Measurements from ENCODE around the gene SUGCT.
"Not testable (repeated sequence)": the region's sequence is repeated elsewhere in the genome, so short reads cannot be mapped to it uniquely, and the experiment has no call there.

Gene SUGCT

DNA sequence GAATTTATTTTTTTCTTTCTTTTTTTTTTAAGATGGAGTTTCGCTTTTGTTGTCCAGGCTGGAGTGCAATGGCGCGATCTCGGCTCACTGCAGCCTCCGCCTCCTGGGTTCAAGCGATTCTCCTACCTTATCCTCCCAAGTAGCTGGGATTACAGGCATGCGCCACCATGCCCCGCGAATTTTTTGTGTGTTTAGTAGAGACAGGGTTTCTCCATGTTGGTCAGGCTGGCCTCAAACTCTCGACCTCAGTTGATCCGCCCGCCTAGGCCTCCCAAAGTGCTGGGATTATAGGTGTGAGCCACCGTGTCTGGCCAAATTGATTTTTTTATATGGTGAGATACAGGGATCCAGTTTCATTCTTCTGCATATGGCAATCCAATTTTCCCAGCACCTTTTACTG is 5.1 kb downstream of the SUGCT start:
- not testable (repeated sequence) for DNase-seq (ENCODE audit: low read depth)

DNA sequence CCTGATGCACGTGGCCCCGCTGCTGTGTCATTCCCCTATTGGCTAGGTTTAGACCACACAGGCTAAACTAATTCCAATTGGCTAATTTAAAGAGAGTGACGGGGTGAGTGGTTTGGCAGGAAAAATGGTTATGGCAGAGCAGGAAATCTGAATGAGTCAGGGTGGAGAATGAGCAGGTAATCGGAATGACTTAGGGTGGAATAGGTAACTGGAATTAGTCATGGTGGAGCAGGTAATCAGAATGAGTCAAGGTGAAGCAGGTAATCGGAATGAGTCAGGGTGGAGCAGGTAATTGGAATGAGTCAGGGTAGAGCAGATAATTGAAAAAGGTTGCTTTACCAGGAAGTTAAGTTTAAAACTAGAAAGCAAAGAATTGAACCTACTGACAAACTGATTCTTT is 7.1 kb downstream of the SUGCT start:
- not testable (repeated sequence) for DNase-seq (ENCODE audit: low read depth)

DNA sequence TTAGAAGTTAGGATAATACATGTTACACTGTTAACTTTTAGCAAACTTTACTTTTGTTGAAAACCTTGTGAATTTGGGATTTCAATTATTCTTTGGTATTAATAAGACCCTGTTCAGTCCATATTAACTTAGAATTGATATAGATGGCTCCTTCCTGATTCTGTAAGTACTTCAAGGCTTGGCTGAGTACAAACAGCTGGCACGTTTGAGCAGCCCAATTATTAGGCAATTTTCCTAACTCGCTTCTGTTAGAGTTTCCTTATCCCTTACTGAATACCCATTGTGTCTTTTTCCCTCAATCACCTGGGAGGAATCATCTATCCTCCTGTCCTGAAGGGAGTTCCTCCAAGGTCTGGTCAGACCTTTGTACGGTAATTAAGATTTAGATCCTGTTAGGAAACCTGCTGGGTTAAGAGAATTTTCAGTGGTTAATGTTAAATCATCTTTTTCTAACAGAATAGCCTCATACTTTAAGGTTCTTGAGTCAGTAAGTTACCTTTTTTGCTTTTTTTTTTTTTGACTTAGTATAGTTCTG is 10.9 kb downstream of the SUGCT start:
- not testable (repeated sequence) for DNase-seq (ENCODE audit: low read depth)

DNA sequence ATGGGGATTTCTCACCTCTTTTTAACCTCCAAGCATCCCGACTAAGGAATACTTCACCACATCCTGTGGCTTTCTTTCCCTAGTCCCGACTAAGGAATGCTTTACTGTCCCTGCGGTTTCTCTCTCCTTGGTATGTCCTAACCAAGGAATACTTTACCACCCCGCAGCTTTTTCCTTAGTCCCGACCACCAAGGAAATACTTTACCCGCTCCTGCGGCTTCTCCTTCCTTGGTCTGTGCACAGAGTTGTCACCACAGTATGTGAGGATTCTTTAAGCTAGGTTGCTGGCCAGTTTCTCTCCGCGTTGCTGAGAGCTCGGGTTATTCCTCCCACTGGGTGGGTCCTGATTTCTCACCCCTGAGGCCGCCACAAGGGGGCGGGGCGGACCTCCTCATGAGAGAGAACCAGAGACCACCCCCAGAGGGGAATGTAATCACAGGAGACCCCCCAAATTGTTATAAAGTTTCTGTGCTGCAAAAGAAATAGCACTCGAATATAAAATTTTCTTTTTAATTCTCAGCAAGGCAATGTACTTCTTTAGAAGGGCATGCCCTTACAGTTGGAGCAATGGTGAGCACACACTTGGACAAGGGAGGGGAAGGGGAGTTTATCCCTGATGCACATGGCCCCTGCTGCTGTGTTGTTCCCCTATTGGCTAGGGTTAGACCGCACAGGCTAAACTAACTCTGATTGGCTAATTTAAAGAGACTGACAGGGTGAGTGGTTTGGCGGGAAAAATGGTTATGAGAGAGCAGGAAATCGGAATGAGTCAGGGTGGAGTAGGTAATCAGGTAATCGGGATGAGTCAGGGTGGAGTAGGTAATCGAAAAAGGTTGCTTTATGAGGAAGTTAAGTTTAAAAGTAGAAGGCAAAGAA is 12.8 kb downstream of the SUGCT start:
- DNase-seq (ENCODE audit: low read depth), result no peak

DNA sequence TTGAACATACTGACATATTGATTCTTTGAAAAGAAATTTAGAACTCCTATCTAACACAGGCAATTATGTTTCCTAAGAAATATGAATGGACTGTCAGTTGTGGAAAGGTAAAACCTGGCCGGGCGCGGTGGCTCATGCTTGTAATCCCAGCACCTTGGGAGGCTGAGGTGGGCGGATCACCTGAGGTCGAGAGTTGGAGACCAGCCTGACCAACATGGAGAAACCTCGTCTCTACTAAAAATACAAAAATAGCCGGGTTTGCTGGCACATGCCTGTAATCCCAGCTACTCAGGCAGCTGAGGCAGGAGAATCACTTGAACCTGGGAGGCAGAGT is 13.4 kb downstream of the SUGCT start:
- DNase-seq (ENCODE audit: low read depth), result not testable (repeated sequence)

DNA sequence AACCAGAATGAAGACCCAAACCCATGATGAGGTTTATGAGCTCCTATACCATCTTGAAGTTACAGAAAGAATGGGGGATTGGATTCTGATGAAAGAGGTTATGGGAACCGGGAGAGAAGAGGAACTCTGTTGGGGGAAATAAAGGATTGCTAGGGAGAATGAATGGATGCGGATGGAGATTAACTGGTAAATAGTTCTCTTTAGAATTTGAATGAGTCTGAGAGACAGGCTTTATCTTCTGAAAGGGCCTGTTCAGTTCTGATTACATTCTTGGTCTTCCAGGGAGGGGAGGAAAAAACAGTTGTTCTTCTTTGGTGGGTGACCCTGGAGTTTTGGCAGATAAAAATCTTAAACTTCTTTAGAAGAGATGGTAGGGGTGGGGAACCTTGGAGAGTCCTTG is 13.9 kb downstream of the SUGCT start:
- DNase-seq (ENCODE audit: low read depth), result no peak

DNA sequence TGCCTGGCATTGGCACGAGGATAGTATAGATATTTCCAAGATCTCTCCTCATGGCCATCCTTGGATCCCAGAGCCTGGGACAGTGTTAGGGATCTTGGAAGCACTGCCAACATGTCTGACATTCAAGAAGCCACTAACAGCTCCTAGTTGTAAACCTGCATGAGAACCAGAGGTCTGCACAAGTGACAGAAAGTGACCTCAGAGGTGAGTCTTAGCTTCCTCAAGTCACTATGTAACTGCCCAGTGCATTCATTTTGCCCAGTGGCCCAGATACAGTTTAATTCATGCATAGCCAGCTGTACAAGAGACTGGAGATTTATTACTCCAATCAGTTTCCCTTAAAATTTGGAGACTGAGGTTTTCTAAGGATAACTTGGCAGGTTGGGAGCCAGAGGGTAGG is 16.7 kb downstream of the SUGCT start:
- no peak for DNase-seq (ENCODE audit: low read depth)

DNA sequence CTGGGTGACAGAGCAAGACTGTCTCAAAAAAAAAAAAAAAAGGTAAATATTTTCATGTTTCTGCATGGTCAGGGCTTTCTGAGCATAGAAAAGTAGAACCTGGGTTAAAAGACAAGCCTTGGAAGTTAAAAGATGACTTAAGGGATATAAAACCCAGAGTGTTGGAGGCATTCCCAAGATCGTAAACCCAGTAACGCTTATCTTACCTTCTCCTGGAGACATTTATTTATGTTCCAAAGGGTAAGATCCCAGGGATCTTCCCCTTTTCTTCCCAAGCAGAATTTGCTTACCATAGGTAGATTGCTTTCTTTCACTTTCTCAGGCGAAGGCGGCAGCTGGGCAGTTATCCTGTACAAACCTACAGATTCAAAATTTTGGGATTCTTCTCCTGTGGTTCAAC is 22.2 kb downstream of the SUGCT start:
- DNase-seq (ENCODE audit: low read depth), result no peak

DNA sequence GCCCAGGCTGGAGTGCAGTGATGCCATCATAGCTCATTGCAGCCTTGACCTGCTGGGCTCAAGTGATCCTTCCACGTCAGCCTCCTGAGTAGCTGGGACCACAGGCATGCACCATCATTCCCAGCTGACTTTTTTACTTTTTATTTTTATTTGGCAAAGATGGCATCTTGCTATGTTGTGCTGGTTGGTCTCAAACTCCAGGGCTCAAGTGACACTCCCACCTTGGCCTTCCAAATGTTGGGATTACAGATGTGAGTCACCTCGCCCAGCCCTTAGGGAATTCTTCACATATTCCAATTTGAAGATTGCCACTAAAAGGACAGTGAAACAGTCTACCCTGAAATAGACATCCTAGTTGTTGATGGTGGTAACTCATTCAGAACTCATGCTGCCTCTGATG is 27.7 kb downstream of the SUGCT start:
- DNase-seq (ENCODE audit: low read depth), result no peak

DNA sequence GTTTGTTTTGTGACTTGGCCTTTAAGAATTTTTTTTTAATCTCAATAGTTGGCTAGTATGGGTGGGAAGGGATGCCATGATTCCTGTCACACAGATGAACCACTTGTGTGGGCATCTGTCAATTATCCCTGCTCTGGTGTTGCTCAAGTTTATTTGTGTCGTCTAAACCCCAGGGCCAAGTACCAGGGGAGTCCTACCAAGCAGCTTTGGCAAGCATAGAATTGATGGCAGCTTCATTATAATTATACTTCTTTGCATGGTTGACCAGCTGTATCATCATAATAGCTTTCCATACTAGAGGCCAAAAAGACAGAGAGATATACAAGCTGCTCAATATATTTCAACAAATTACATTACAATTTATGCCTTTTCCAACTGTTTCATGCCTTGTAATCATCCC is 30.4 kb downstream of the SUGCT start:
- DNase-seq (ENCODE audit: low read depth), result no peak

DNA sequence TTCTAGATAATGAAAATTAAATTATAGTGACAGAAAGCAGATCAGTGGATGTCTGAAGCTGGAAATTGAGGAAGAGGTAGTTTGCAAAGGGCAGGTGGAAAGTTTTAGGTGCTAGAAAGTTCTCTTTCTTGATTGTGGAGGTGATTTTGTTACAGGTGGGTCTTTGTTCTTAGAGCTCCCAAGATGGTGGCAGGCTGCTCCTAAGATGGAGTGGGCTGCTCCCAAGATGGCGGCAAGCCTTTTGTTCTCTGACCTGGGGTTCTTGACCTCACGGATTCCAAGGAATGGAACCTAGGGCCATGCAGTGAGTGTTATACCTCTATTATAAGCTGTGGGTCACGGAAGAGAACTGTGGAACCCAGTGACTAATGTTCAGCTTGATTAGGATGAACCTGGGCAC is 32.5 kb downstream of the SUGCT start:
- DNase-seq (ENCODE audit: low read depth), result no peak

DNA sequence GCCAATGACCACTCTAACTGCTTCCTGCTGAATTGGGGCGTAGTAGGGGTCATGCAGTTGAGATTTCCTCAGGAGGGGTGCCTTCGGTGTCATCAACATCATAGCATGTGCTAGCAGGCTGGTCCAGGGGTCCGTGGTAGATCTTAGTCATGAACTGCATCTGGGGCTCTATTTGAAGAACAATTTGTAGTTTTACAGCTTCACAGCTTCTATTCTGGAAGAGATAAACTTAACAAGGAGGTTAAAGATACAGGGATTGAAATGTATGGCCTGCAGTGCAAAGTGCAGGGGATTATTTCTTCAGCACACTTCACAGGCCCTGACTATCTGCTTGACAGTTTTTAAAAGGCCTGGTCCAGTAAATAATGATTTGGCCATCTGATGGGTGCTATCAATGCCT is 33.5 kb downstream of the SUGCT start:
- DNase-seq (ENCODE audit: low read depth), result not testable (repeated sequence)

DNA sequence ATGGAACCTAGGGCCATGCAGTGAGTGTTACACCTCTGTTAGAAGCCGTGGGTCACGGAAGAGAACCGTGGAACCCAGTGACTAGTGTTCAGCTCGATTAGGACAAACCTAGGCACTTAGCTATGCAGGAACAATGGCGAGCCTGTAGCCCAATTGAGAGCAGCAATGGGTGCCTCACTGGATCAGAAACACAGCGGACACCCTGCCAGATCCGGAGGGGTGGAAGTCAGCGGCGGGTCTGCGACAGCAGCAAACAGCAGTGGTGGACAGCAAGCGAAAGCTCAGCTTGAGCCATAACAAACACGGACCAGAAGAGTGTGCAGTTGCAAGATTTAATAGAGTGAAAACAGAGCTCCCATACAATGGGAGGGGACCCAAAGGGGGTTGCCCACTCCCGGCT is 38.3 kb downstream of the SUGCT start:
- not testable (repeated sequence) for DNase-seq (ENCODE audit: low read depth)

DNA sequence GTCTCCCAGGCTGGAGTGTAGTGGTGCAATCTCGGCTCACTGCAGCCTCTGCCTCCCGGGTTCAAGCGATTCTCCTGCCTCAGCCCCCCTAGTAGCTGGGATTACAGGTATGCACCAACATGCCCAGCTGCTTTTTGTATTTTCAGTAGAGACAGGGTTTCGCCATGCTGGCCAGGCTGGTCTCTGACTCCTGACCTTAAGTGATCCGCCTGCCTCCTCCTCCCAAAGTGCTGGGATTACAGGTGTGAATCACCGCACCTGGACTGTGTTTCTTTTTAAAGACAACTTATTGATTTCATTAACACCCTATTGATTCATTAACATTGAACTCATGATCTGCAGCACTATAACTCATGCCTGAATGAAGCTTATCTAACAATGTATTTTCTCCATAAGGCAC is 40.5 kb downstream of the SUGCT start:
- not testable (repeated sequence) for DNase-seq (ENCODE audit: low read depth)

DNA sequence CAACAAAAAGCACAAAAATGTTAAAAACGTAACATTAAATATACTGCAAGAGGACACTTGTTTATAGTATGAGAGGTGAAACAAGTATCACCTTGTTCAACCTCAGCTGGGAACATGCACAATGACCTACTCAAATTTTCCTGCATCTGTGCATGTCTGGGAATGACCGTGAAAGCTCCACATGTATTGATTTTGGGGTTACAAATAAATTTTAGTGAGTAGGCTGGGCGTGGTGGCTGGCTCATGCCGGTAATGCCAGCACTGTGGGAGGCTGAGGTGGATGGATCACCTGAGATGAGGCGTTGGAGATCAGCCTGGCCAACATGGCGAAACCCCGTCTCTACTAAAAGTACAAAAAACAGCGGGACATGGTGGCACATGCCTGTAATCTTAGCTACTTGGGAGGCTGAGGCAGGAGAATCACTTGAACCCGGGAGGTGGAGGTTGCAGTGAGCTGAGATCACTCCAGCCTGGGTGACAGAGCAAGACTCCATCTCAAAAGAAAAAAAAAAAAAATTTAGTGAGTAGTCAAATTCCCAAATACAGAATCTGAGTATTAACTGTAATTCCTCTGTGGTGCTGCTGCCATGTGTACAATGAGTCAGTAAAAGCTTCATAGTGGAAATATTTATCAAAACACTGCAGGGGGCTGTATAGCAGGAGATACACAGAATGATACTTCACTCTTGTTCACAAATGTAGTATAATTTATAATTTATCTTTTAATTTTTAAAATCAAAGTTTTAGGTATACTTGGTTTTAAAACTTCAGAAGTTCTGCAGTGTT is 41.1 kb downstream of the SUGCT start:
- DNase-seq (ENCODE audit: low read depth), result no peak

DNA sequence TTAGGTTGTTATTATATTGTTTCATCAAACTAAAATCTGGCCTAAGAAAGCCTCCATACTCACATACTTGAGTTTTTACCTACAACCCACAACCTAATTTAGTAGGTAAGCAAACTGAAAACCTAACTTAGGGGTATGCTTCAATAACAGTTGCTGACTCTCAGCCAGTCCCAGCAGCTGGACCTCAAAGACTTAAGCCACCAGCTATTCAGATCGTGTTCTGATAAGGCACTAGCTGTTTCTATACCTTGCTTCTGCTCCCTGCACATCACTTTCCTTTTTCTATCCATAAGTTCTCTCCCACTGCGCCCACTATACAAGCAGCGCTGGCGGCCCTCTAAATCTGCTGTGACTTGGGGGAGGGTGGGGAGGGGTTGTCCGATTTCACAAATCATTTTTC is 42.3 kb downstream of the SUGCT start:
- no peak for DNase-seq (ENCODE audit: low read depth)

DNA sequence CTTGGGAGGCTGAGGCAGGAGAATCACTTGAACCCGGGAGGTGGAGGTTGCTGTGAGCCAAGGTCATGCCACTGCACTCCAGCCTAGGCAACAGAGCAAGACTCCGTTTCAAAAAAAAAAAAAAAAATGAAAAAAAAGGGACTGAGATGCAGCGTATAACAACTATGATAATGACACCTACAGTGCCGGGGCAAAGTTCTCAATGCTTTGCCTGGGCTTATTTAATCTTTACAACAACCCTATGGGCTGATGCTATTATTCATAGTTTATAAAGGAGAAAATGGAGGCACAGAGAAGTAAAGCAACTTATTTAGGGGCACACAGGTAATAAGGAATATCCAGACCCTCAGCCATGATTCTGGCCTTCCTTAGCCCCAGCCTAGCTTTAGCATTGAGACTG is 47.6 kb downstream of the SUGCT start:
- DNase-seq (ENCODE audit: low read depth), result no peak

DNA sequence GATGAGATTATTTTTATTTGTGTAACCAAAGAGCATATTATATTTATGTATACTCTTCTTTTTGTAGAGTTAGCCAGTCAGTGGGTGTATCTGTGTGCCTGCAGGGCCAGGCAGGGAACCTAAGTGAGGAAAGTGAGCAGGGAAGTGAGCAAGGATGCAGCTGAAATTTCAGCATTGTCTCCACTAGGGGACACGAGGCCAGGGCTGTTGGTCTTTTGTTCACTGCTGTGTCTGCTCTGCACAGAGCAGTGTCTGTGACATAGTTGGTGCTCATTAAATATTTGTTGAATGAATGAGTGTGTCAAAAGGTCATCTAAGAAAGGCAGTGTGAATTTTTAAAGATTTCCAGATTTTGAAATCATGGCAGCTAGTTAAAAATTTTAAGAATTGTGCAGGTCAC is 51.8 kb downstream of the SUGCT start:
- no peak for DNase-seq (ENCODE audit: low read depth)

DNA sequence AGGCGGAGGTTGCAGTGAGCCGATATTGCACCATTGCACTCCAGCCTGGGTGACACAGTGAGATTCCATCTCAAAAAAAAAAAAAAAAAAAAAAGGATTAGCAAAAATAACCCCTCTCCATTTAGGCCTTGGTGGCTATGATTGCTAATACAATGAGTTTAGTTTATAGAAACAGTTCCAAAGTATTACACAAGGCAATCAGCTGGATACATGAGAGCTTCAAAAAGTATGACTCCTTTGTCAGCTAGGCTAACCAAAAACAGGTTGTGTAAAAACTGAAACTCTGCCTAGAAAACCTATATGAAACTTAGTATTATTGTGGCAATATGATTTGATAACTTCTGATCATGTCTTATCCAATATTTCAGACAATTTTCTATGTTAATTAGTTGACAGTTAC is 57.2 kb downstream of the SUGCT start:
- no peak for DNase-seq (ENCODE audit: low read depth)

DNA sequence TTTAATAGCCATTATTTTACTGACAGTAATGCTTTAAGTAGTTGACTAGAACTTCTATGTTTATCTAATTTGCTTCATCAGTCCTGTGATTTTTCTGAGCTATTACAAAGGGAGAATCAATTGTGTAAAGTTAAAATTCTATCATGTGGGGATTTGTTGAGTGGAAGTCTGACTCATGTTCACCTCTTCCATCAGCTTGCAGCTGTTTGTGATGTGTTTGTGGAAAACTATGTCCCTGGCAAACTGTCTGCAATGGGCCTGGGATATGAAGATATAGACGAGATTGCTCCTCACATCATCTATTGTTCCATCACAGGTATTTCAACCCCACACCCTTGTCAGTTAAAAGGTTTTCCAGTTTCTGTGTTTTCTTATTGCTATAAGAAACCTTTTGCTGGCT is 59.9 kb downstream of the SUGCT start:
- no peak for DNase-seq (ENCODE audit: low read depth)

DNA sequence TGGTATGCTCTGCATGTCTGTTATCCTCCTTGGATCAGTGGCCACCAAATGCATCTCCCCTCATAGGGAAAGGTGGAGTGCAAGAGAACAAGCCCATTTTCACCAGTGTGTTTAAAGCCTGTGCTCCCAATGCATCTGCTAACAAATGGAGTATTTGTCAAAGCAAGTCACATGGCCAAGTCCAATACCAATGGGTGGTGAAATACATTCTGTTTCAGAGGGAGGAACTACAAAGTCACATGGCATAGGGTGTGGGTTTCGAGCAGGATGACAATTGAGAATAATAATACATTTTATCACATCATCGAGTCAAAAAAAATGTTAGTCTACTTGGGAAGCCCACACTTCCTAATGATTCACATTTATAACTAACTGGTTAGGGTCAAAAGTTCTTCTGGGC is 62.7 kb downstream of the SUGCT start:
- no peak for DNase-seq (ENCODE audit: low read depth)

DNA sequence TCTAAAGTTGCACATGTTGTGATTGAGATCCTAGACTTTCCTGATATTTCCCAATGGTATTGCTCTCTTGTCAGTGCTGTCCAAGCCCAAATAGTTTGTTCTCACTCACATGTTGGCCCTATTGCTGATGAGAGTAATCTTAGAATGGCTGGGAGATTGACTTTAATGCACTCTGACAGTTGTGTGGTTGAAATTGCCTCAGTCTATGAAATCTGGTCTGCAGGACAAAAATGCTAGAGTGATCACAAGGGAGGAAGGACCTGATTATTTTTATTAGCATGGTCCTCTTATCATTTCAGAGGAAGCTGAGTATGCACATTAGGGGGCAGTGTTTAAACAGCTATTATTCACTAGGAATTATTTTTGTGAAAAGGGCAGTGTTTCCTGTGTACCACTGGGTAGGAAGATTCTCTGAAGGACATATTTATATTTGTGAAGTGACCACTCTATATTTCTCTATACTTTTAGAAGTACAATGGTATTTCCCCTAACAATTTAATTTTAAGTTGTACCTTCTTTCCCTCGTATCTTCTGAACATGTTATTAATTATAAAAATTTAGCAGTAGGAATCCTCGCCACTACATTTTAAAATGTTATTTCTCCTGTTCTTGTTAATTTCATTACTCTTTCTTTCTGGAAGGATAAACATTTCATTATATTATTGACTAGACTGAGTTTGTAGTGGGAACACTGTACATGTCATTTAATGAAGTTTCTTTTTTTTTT is 64.4 kb downstream of the SUGCT start:
- no peak for DNase-seq (ENCODE audit: low read depth)

DNA sequence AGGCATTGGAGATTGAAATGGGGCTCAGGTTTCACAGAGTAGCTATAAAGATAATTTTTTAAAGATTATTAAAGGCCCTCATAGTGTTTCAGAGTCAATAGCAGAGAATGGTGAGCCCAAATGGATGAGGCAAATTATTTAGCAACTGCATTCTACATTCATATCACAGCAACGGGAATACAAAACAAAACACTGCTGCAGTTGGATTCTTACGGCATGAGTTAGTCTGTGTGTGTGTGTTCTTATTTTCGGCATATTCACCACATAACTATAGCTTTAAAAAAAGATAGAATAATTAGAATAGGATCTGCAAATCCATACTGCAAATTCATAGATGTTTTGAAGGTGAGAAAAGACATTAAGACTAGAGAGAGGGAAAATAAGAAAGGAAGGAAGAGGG is 66.0 kb downstream of the SUGCT start:
- DNase-seq (ENCODE audit: low read depth), result no peak
